Left colon (tissue), 2 donors: ENCODE measurements around the gene WNT11. TPM values are rescaled to one million over a fixed set of nuclear protein-coding genes. Genes with fewer than 3 reads are reported as not detected.

Source experiments
- ATAC-seq: fragments of 200-7000 bp; cut with Tn5 transposase; one replicate; pipeline ENCODE4 v1.9.1; 2020; ENCODE audit warnings: mild to moderate bottlenecking, moderate library complexity
- DNase-seq, 2 donors: peaks; one replicate each; pipeline ENCODE4 v3.0.0-alpha.2; 2020
- intact Hi-C, 2 donors: fragments of 100-400 bp; cut with DNase I in 1 of 2; cut with micrococcal nuclease in 1 of 2; formaldehyde crosslinking; loops; one replicate each; pipeline versions ENCODE4 v1.11.2 to v1.14.0; 2022; cut with DNase I, micrococcal nuclease
- long read RNA-seq: library from polyadenylated mRNA; unstranded; transcript quantifications from one replicate; pipeline ENCODE4 v2.0.0, GENCODE V29; 2021
- total RNA-seq, 2 donors: library from RNA; stranded (reverse); fragmentation: NEBNext Ultra II Directional; extraction: Animal tissue kit (Norgen Biotek cat#: 25700); gene quantifications; one replicate each; pipeline ENCODE4 v1.2.1, GENCODE V29; 2021
- donor health status: DM: no; HTN: no; CAD: no.
- donor health status: DM: yes; HTN: yes; CAD: no.

The WNT11 gene
- 1 to 10 TPM; 7.3 to 7.9 TPM for total RNA-seq
- long read RNA-seq, transcript WNT11-201 (5 exons, 1,930 nt) = major isoform, 8 of 16 reads
- long read RNA-seq, partial matches to known transcripts = 1 of 16 reads
- long read RNA-seq, other reads (novel, unspliced or antisense) = 7 of 16 reads

GRCh38 chr11:76206327-76207081 is at the start of gene WNT11:
WNT11 (minus strand) TSS chr11:76206502; CDS start chr11:76206407, 95 bp downstream.
- ATAC-seq (peak; percentile 74), DNase-seq (peak; percentile 77 to 86)
- intact Hi-C loops = loop anchor here (5.0 kb wide), 1 partner anchor 111 kb away; no protein-coding TSS in a partner anchor

GRCh38 chr11:76253416-76253815 is 47.1 kb upstream of the WNT11 start:
- DNase-seq (no peak), ATAC-seq (no peak)
- intact Hi-C loops = no loop called here

- DNase-seq = no peak
- no peak for ATAC-seq
- intact Hi-C loops = no loop called here
Measured at GRCh38 chr11:76252631-76253070, 46.3 kb upstream of the WNT11 start.

DNA sequence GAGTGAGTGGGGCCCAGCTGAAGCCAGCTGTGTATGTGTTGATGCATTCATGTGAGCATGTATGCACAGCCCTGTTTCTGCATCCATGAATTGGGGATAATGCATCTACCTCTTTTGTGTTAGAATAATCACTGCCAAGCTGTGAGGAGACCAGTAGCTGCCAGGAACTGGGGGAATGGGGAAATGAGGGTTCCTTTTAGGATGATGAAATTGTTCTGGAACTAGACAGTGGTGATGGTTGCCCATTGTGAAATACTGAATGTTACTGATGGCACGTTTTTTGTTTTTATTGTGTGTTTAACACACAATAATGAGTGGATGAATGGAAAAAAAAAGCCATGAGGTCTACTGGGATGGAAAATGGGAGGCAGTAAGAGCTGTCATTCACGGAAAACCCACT is 45.3 kb upstream of the WNT11 start:
- intact Hi-C loops = no loop called here
- DNase-seq (no peak), ATAC-seq (no peak)

GRCh38 chr11:76251226-76251575 is 44.9 kb upstream of the WNT11 start:
- no peak for ATAC-seq
- intact Hi-C loops = no loop called here

GRCh38 chr11:76250520-76251225 is 44.4 kb upstream of the WNT11 start:
- intact Hi-C loops = no loop called here
- DNase-seq (no peak), ATAC-seq (no peak)

More at GRCh38 chr11:76251226-76251575, 44.9 kb upstream of the WNT11 start:
- DNase-seq = no peak

GRCh38 chr11:76249195-76249741 is 43.0 kb upstream of the WNT11 start:
- ATAC-seq (peak; percentile 91), DNase-seq (peak in 1 of 2 donors; percentile 32)
- intact Hi-C loops = no loop called here

DNA sequence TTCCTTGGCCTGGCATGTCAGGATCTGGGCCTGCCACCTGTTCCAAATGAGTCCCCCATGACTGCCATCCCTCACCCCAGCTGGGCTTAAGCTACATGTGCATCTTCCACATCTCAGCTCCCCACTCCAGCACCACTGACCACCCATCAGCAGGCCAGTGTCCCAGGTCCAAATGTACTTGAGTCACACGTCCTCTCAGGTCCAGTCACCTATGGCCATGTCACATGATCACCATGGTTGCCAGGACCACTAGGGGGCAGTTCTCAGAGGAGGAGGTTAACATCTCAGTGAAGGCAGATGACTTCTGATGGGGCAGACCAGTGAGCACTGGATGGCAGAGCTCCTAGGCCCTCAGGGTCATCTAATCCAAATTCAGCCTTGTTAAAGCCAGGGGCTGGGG is 41.9 kb upstream of the WNT11 start:
- no peak for ATAC-seq
- intact Hi-C loops = no loop called here
- no peak for DNase-seq

- no peak for DNase-seq
- ATAC-seq = no peak
- intact Hi-C loops = no loop called here
Measured at GRCh38 chr11:76247091-76247490, 40.8 kb upstream of the WNT11 start.

- no peak for ATAC-seq
- intact Hi-C loops = no loop called here
- no peak for DNase-seq
Measured at GRCh38 chr11:76246271-76246933, 40.1 kb upstream of the WNT11 start.

DNA sequence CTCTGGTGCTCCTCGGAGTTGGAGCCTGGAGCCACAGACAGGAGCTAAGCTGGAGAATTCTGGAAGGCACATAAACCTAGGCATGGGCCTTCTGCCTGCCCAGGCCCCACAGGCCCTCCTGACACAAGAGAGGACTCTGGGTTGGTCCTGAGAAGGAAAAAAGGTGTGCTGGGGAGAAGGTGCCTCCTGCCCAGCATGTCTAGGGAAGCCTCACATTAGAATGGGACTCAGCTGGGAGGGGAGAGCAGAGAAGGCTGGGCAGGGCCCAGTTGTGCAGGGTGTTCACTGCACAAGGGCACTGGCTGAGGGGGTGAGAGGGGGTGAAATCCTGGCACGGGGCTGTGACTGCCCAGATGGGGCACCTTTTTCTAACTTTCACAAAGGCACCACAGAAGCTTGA is 39.4 kb upstream of the WNT11 start:
- intact Hi-C loops = no loop called here
- no peak for DNase-seq
- ATAC-seq = no peak

DNA sequence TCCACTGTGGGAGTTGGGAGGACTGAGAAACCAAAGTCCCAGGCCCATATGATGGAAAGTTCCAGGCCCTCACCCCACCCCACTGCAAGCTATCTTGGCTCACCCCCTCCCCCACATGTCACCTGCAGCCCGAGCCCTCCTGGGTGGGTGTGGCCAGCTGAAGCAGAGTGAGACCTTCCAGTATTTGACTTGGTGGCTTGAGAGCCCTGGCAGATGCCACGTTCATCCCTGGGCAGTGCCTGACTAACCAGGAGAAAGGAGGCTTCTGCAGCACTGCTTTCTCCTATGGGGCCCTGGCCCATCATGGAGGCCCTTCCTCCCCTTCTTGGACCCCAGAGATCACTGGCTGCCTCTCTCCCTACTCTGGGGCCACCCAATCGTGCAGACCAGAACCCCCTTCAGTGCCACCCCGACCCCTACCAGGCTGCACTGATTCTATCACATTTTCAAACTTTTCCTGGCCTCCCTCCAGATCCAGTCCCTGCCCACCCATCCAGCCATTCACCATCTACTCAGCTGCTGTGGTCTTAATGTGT is 38.1 kb upstream of the WNT11 start:
- no peak for ATAC-seq
- DNase-seq = no peak
- intact Hi-C loops = no loop called here

GRCh38 chr11:76243957-76244285 is 37.6 kb upstream of the WNT11 start:
- intact Hi-C loops = no loop called here
- ATAC-seq = no peak
- DNase-seq = no peak

DNA sequence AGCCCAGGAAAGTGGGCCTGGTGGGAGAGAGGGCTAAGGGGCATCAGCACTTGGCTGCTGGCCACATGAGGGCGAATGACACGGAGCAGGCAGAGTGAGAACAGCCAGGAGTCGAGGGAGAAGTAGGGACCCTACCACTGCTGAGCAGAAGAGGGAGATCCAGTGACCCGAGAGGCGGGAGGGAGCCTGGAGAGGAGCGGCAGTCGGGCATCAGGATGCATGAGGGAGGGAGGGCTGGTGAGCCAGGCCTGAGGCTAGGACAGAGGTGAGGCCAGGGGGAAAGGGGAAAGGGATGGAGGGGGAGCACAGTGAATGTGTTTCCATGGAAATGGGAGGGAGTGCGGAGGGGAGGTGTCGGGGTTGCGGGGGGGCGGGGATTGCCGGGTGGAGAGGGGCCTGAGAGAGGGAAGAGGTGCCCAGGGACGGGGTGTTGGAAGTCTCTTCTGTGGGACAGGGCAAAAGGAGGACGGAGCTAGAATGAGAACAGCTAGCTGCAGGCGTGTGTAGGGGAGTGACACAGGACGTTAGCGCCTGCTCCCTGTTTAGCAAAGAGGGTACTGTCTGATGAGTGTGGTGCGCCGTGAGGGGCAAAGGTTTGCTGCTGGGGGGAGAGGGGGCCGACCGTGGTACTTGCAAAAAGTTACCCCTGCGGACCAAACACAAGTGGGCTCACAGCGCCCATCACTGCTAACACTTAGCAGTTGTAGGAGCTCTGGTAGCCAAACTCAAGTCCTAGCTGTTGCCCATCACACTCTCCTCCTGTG is 37.1 kb upstream of the WNT11 start:
- ATAC-seq (no peak), DNase-seq (no peak)
- intact Hi-C loops = no loop called here

GRCh38 chr11:76242004-76242779 is 35.9 kb upstream of the WNT11 start:
- intact Hi-C loops = no loop called here
- DNase-seq (no peak), ATAC-seq (no peak)

GRCh38 chr11:76241243-76242000 is 35.1 kb upstream of the WNT11 start:
- ATAC-seq = no peak
- DNase-seq = no peak
- intact Hi-C loops = no loop called here

DNA sequence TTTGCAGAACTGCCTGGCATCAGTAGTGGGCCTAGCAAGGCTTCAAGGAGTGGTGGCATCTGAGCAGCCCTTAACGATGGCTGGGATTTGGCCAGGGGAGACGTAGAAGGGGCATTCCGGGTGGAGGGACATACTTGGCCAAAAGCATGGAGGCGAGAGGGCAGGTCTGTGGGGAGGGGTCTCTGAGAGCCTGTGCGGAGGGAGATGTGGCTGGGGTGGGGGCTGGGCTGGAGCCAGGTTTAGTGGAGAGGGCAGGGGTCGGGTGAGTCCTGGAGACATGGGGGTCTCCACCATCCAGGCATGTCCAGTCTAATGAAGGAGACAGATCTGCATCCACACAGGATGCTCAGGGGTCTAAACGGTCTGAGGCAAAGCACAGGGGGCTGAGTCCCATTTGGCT is 34.4 kb upstream of the WNT11 start:
- DNase-seq (no peak), ATAC-seq (no peak)
- intact Hi-C loops = no loop called here
